Measurements from ENCODE around the gene SLC35E3. TPM values are rescaled to one million over a fixed set of nuclear protein-coding genes. Genes with fewer than 3 reads are reported as not detected.

The SLC35E3 gene
- total RNA-seq, 2 donors from 2014 or later: 7.0 to 8.3 TPM

Other genes starting within 250 kb of the SLC35E3 start
- 100 to 1,000 TPM; 251 to 319 TPM for gene RAP1B, start 135.3 kb upstream of the SLC35E3 start, total RNA-seq
- 10 to 100 TPM; 39.2 to 42.4 TPM for gene NUP107, start 59.2 kb upstream of the SLC35E3 start, total RNA-seq
- 100 to 1,000 TPM in 1 of 2 donors, 10 to 100 TPM in 1; 96.3 to 101 TPM for gene MDM2, start 62.0 kb downstream of the SLC35E3 start, total RNA-seq
- 1 to 10 TPM; 1.9 to 4.1 TPM for gene CPM, start 187.0 kb downstream of the SLC35E3 start, total RNA-seq